Uterus (tissue), 2 donors: ENCODE results near the gene SUGP1.

Experiments
- CTCF ChIP-seq, 4 experiments: fragments of 200-600 bp in 2 of 4; fragments of 450-650 bp in 2 of 4; sonication (generic) in 2 of 4; IDR thresholded peaks; one replicate each; pipeline ENCODE4 v1.5.1; 2016 to 2019; ENCODE audit warnings: antibody characterized with exemption in 4 of 4, mild to moderate bottlenecking in 2 of 4, moderate library complexity in 1 of 4
- POLR2A ChIP-seq, 2 donors: fragments of 450-650 bp; IDR thresholded peaks; one replicate each; pipeline ENCODE4 v1.6.1; 2016; ENCODE audit warnings: antibody characterized with exemption in 2 of 2, mild to moderate bottlenecking in 1 of 2, moderate library complexity in 1 of 2

GRCh38 chr19:19352823-19353222, 32.5 kb upstream of the SUGP1 start:
- TF ChIP-seq CTCF (IDR thresholded peaks at IDR 0.05) (no peak), POLR2A (IDR thresholded peaks at IDR 0.05) (no peak)
